GM23338 (cell line): ENCODE results near the gene CXCL1. TPM values are rescaled to one million over a fixed set of nuclear protein-coding genes. Genes with fewer than 3 reads are reported as not detected.

ENCODE experiments used
- ATAC-seq: fragments of 200-7000 bp; cut with Tn5 transposase; 3 replicates; pipeline ENCODE4 v1.9.1; 2020
- DNase-seq: peaks from one replicate; pipeline ENCODE4 v3.0.0-alpha.2; 2015; ENCODE audit warnings: low spot score
- H2AFZ ChIP-seq: fragments of 200-600 bp; sonication (generic); 2 replicates; pipeline ENCODE4 v1.8.0; 2016; ENCODE audit warnings: antibody characterized with exemption, mild to moderate bottlenecking, moderate library complexity
- H3F3A ChIP-seq: fragments of 200-600 bp; sonication (generic); replicated peaks from 2 replicates; pipeline ENCODE4 v1.8.0; 2017; ENCODE audit warnings: antibody characterized with exemption, mixed run types, low read depth
- H3K27ac ChIP-seq: fragments of 200-600 bp; sonication (generic); 2 replicates; pipeline ENCODE4 v1.6.1; 2016; ENCODE audit warnings: low read depth
- H3K27me3 ChIP-seq: fragments of 200-600 bp; sonication (generic); 2 replicates; pipeline ENCODE4 v1.8.0; 2016; ENCODE audit warnings: mild to moderate bottlenecking, mixed run types, moderate library complexity; ENCODE audit not compliant: insufficient read depth
- H3K36me3 ChIP-seq: fragments of 200-600 bp; sonication (generic); 2 replicates; pipeline ENCODE4 v1.8.0; 2016; ENCODE audit warnings: mild to moderate bottlenecking; ENCODE audit not compliant: insufficient read depth
- H3K4me1 ChIP-seq: fragments of 200-600 bp; sonication (generic); 2 replicates; pipeline ENCODE4 v1.8.0; 2016; ENCODE audit warnings: mild to moderate bottlenecking, moderate library complexity; ENCODE audit not compliant: insufficient read depth
- H3K4me2 ChIP-seq: fragments of 200-600 bp; sonication (generic); 2 replicates; pipeline ENCODE4 v1.7.1; 2017; ENCODE audit warnings: mixed run types
- H3K4me3 ChIP-seq: fragments of 200-600 bp; sonication (generic); 2 replicates; pipeline ENCODE4 v1.6.1; 2016; ENCODE audit warnings: mixed run types
- H3K79me2 ChIP-seq: fragments of 200-600 bp; sonication (generic); replicated peaks from 2 replicates; pipeline ENCODE4 v1.8.0; 2017; ENCODE audit warnings: mild to moderate bottlenecking; ENCODE audit not compliant: insufficient read depth
- H3K9me2 ChIP-seq: fragments of 200-600 bp; sonication (generic); 2 replicates; pipeline ENCODE4 v1.8.0; 2017; ENCODE audit not compliant: insufficient read depth
- H4K20me1 ChIP-seq: fragments of 200-600 bp; sonication (generic); replicated peaks from 2 replicates; pipeline ENCODE4 v1.8.0; 2017; ENCODE audit warnings: mild to moderate bottlenecking; ENCODE audit not compliant: insufficient read depth
- H3K27ac Mint-ChIP-seq: 2 replicates; pipeline ENCODE4 v1.8.0; 2020; ENCODE audit warnings: inconsistent platforms, mild to moderate bottlenecking, moderate library complexity, mixed read lengths
- H3K27me3 Mint-ChIP-seq: 3 replicates; pipeline ENCODE4 v1.8.0; 2022; ENCODE audit warnings: low read depth, mild to moderate bottlenecking, moderate library complexity, mixed read lengths, inconsistent platforms; ENCODE audit not compliant: insufficient read depth, poor library complexity
- H3K36me3 Mint-ChIP-seq: 3 replicates; pipeline ENCODE4 v1.8.0; 2021; ENCODE audit warnings: low read depth, mild to moderate bottlenecking, inconsistent platforms, moderate library complexity, mixed read lengths
- H3K4me1 Mint-ChIP-seq: 3 replicates; pipeline ENCODE4 v1.8.0; 2020; ENCODE audit warnings: mild to moderate bottlenecking, inconsistent platforms, mixed read lengths
- H3K4me3 Mint-ChIP-seq: 3 replicates; pipeline ENCODE4 v1.8.0; 2021; ENCODE audit warnings: moderate library complexity, mild to moderate bottlenecking, inconsistent platforms, mixed read lengths
- H3K9me3 Mint-ChIP-seq: 3 replicates; pipeline ENCODE4 v1.8.0; 2020; ENCODE audit warnings: moderate library complexity, mild to moderate bottlenecking, inconsistent platforms, mixed read lengths
- CREB1 ChIP-seq: fragments of 250-450 bp; sonication (Bioruptor Pico); IDR thresholded peaks from 2 replicates; pipeline ENCODE4 v1.5.0; 2020; ENCODE audit warnings: low read depth, mild to moderate bottlenecking, moderate library complexity
- JUNB ChIP-seq: IDR thresholded peaks from one replicate; pipeline ENCODE4 v1.6.1; 2016; ENCODE audit warnings: antibody characterized with exemption; ENCODE audit not compliant: unreplicated experiment
- STAT1 ChIP-seq: IDR thresholded peaks from one replicate; pipeline ENCODE4 v1.6.1; 2016; ENCODE audit warnings: antibody characterized with exemption; ENCODE audit not compliant: unreplicated experiment
- ZNF114 ChIP-seq: fragments of 250-450 bp; sonication (Bioruptor Pico); IDR thresholded peaks from 2 replicates; pipeline ENCODE4 v1.5.0; 2020; ENCODE audit warnings: mild to moderate bottlenecking, moderate library complexity
- ZNF331 ChIP-seq: fragments of 250-450 bp; sonication (Bioruptor Pico); IDR thresholded peaks from 2 replicates; pipeline ENCODE4 v1.5.0; 2020; ENCODE audit warnings: low read depth, mild to moderate bottlenecking, moderate library complexity
- polyA plus RNA-seq: library from polyadenylated mRNA; unstranded; fragments of >200 nt; fragmentation: Nextera tagmentation; extraction: Ambion mirVana; gene quantifications from 2 replicates; pipeline ENCODE4 v1.2.1, GENCODE V29; 2016
- total RNA-seq: library from RNA; depleted of rRNA; stranded (reverse); fragments of >200 nt; shearing (Covaris generic); gene quantifications from 2 replicates; pipeline ENCODE4 v1.2.3, GENCODE V29; 2014
- TF ChIP-seq, protein P1 (sequence below): fragments of 250-450 bp; sonication (Bioruptor Pico); IDR thresholded peaks from 2 replicates; pipeline ENCODE4 v1.5.0; 2020; ENCODE audit warnings: mild to moderate bottlenecking, moderate library complexity
- TF ChIP-seq, protein P2 (sequence below): IDR thresholded peaks from 2 replicates; pipeline ENCODE4 v1.6.1; 2016; ENCODE audit warnings: antibody characterized with exemption

The CXCL1 gene
- total and polyA plus RNA-seq, 2 experiments from 2014 or later, result 1.6 to 2.5 TPM

DNA sequence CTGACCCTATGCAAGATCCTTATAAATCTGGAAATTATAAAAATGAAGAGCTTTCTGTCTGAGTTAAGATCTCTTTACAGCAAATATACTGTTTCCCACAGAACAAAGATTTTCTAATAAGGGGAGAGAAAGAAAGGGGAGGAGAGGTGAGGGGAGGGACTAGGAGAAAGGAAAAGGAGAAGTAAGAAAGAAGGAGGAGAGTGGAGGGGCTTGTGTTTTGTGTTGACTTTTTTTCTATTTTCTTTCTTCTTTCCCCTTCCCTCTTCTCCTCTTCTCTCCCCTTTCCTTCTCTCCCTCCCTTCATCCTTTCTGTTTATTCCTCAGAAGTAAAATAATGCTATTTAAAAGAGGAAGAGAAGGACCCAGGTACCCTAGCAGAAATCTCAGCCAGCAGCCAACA lies 26.5 kb upstream of the CXCL1 start (continued):
- TF ChIP-seq, protein P1, sequence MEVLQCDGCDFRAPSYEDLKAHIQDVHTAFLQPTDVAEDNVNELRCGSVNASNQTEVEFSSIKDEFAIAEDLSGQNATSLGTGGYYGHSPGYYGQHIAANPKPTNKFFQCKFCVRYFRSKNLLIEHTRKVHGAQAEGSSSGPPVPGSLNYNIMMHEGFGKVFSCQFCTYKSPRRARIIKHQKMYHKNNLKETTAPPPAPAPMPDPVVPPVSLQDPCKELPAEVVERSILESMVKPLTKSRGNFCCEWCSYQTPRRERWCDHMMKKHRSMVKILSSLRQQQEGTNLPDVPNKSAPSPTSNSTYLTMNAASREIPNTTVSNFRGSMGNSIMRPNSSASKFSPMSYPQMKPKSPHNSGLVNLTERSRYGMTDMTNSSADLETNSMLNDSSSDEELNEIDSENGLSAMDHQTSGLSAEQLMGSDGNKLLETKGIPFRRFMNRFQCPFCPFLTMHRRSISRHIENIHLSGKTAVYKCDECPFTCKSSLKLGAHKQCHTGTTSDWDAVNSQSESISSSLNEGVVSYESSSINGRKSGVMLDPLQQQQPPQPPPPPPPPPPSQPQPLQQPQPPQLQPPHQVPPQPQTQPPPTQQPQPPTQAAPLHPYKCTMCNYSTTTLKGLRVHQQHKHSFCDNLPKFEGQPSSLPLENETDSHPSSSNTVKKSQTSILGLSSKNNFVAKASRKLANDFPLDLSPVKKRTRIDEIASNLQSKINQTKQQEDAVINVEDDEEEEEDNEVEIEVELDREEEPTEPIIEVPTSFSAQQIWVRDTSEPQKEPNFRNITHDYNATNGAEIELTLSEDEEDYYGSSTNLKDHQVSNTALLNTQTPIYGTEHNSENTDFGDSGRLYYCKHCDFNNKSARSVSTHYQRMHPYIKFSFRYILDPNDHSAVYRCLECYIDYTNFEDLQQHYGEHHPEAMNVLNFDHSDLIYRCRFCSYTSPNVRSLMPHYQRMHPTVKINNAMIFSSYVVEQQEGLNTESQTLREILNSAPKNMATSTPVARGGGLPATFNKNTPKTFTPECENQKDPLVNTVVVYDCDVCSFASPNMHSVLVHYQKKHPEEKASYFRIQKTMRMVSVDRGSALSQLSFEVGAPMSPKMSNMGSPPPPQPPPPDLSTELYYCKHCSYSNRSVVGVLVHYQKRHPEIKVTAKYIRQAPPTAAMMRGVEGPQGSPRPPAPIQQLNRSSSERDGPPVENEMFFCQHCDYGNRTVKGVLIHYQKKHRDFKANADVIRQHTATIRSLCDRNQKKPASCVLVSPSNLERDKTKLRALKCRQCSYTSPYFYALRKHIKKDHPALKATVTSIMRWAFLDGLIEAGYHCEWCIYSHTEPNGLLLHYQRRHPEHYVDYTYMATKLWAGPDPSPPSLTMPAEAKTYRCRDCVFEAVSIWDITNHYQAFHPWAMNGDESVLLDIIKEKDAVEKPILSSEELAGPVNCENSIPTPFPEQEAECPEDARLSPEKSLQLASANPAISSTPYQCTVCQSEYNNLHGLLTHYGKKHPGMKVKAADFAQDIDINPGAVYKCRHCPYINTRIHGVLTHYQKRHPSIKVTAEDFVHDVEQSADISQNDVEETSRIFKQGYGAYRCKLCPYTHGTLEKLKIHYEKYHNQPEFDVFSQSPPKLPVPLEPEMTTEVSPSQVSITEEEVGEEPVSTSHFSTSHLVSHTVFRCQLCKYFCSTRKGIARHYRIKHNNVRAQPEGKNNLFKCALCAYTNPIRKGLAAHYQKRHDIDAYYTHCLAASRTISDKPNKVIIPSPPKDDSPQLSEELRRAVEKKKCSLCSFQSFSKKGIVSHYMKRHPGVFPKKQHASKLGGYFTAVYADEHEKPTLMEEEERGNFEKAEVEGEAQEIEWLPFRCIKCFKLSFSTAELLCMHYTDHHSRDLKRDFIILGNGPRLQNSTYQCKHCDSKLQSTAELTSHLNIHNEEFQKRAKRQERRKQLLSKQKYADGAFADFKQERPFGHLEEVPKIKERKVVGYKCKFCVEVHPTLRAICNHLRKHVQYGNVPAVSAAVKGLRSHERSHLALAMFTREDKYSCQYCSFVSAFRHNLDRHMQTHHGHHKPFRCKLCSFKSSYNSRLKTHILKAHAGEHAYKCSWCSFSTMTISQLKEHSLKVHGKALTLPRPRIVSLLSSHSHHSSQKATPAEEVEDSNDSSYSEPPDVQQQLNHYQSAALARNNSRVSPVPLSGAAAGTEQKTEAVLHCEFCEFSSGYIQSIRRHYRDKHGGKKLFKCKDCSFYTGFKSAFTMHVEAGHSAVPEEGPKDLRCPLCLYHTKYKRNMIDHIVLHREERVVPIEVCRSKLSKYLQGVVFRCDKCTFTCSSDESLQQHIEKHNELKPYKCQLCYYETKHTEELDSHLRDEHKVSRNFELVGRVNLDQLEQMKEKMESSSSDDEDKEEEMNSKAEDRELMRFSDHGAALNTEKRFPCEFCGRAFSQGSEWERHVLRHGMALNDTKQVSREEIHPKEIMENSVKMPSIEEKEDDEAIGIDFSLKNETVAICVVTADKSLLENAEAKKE, result no peak
- TF ChIP-seq JUNB, result no peak
- TF ChIP-seq, protein P2, sequence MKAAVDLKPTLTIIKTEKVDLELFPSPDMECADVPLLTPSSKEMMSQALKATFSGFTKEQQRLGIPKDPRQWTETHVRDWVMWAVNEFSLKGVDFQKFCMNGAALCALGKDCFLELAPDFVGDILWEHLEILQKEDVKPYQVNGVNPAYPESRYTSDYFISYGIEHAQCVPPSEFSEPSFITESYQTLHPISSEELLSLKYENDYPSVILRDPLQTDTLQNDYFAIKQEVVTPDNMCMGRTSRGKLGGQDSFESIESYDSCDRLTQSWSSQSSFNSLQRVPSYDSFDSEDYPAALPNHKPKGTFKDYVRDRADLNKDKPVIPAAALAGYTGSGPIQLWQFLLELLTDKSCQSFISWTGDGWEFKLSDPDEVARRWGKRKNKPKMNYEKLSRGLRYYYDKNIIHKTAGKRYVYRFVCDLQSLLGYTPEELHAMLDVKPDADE, result no peak
- TF ChIP-seq STAT1, result no peak
- TF ChIP-seq ZNF331 (CRISPR knock-in tag), result no peak
- TF ChIP-seq CREB1 (CRISPR knock-in tag), result no peak

DNA sequence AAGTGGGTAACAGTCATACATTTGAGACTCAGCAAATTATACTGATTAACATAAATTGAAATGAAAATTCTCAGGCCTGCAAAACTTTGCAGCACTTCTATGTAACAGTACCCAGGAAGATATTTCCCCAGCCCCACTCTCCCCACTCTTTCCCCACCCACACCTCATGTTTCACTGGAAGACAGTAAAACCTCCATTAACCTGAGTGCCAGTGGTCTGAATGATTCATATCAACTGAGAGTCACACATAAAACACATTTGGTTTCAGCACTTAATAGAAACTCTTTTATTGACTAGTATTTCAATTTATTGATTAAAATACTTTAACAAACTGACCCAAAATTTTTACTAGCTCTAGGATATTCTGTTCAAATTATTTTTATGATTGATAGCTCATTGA lies 25.8 kb upstream of the CXCL1 start:
- peaks cover 21% of the 10 kb centered on the region for H3K4me1 Mint-ChIP-seq
- H3F3A ChIP-seq, result no peaks in the 10 kb centered on the region
- no peak for DNase-seq
- no peak overlapping the region for H3K4me2 ChIP-seq
- H4K20me1 ChIP-seq, result no peaks in the 10 kb centered on the region
- no peaks in the 10 kb centered on the region for H3K79me2 ChIP-seq
- H3K27me3 ChIP-seq, result peaks cover 6% of the 10 kb centered on the region; the same call in 1 of the 2 replicates
- no peak overlapping the region for H3K27ac ChIP-seq
- H3K9me3 Mint-ChIP-seq, result no peaks in the 10 kb centered on the region
- ATAC-seq, result no peak
- H3K4me3 Mint-ChIP-seq, result no peak overlapping the region
- no peaks in the 10 kb centered on the region for H3K27me3 Mint-ChIP-seq
- H3K9me2 ChIP-seq, result no peaks in the 10 kb centered on the region
- no peak overlapping the region; the same call in 1 of the 2 replicates for H3K27ac Mint-ChIP-seq
- peaks cover 8% of the 10 kb centered on the region; the same call in 1 of the 2 replicates for H3K4me1 ChIP-seq
- no peak overlapping the region for H3K4me3 ChIP-seq
- H2AFZ ChIP-seq, result no peak overlapping the region
- no peaks in the 10 kb centered on the region for H3K36me3 Mint-ChIP-seq
- TF ChIP-seq STAT1 (no peak), ZNF331 (CRISPR knock-in tag) (no peak), ZNF114 (CRISPR knock-in tag) (no peak)
- H3K36me3 ChIP-seq, result no peaks in the 10 kb centered on the region
